GM21367 (cell line): ENCODE data around the gene EHBP1.

ENCODE experiments used
- ATAC-seq: cut with Tn5 transposase; IDR thresholded peaks from one replicate; pipeline ENCODE4 v1.9.1; 2021; ENCODE audit not compliant: unreplicated experiment

Gene EHBP1

DNA sequence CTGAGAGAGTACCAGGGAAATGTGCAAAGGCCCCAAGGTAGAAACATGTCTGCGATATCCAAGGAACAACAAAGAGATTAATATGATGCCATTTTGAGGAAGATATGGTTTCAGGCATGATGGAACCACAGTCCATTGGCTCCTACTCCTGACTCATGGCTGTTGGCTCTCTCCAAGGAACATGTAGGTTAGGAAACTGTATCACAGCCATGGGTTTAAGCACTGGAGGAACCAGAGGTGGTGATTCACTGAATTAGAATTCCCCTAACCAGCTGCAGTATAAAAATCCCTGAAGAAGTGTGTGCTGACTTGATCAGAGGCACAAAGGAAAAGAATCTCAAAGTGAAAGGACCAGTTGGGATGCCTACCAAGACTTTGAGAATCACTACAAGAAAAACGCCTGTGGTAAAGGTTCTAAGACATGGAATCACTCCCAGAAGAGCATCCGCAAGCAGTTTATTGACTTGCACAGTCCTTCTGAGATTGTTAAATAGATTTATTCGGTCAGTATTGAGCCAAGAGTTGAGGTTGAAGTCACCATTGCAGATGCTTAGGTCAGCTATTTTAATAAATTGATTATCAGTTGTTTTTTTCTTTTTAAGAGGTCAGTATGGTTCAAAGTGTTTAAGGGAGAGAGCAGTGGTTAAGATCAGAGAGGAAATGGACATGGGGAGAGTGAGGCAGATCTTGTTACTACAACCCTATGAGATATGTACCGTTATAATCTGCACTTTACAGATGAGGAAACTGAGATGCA is 234.4 kb downstream of the EHBP1 start:
- ATAC-seq = no peak

DNA sequence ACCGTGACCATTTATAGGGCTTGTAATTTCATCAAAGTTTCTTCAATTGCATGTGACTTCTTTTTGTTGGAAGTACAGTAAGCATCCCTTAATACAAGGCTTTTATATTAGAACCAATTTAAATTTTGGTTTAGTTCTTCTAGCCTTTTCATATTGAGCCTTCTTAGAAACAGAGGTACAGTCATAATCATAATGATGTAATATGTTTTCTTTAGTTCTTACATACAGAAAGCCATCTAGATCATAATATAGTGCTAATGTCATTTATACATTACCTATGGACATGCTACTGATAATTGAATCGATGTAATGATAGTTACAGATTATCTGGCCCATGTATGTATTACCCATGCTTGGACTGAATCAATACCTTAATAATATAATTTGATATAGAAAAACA is 235.2 kb downstream of the EHBP1 start:
- ATAC-seq = no peak

DNA sequence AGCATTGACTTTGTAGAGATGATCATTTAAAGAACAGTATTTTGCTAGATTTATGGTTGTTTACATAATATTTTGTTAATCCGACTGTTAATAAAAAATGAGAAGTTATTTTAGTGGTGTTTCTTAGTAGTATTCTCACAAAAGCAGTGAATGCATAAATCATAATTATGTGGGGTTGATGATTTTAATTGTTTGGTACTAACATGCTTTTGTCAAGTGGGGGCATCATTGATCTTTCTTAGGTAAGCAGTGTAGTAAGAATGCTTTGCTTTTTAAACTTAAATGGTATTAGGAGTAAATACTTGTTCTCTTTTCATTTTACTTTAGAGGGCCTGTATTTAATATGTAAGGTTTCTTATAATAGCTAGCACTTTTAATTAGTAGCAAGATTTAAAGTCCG is 235.9 kb downstream of the EHBP1 start:
- no peak for ATAC-seq

DNA sequence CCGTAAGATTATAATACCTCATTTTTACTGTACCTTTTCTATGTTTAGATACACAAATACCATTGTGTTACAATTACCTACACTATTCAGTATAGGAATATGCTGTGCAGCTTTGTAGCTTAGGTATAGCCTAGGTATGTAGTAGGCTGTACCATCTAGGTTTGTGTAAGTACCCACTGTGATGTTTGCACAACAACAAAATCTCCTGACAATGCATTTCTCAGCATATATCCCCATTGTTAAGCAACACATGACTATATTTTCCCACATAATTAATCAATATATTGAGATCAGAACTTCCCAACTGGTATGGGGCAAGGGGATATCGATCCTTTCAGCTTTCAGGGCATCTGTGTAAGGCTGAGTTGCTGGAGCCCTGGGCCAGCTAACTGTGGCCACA is 238.8 kb downstream of the EHBP1 start:
- ATAC-seq = no peak

DNA sequence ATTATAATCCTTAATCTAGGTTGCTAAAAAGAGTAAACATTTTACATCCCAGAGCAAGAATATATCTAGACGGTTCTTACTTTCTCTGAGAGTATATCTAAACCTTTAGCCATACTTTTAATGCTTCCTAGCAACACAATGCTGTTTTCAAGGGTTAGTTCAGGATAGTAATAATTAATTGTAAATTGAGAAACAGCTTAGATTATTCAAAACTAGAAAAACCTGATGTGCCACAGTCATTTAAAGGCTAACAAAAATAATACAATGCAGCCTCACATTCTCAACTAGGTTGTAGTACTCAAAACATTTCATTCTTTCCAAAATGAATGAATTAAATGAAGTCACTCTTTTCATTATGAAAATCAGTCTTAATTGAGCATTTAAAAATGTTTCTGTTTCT is 241.9 kb downstream of the EHBP1 start:
- ATAC-seq = no peak

DNA sequence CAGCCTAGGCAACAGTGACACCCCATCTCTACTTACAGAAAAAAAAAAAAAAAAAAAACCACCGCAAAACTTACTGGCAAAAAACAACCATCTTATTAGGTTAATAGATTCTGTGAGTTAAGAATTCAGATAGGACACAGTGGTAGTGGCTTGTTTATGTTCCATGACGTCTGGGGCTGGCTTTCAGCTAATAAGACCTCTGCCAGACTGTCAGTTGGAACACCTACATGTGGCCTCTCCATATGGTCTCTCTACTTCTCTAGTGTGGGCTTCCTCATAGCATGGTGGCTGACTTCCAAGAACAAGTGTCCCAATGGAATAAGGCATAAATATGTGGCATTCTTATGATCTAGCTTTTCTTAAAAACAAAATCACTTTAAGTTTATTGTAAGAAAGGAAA is 251.1 kb downstream of the EHBP1 start:
- no peak for ATAC-seq

DNA sequence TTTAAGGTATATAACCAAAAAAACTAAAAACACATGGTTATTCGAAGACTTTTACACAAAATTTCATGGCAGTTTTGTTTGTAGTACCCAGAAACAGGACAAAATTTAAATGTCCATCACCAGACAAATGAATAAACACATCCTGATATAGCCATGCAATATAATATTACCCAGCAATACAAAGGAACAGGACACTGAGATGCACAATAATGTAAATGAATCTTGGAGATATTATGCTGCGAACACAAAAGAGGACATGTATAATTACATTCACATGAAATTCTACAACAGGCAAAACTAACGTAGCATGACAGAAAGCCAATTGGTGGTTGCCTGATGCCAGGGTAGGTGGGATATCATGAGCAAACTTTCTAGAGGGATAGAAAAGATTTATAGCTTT is 252.7 kb downstream of the EHBP1 start:
- ATAC-seq = no peak

DNA sequence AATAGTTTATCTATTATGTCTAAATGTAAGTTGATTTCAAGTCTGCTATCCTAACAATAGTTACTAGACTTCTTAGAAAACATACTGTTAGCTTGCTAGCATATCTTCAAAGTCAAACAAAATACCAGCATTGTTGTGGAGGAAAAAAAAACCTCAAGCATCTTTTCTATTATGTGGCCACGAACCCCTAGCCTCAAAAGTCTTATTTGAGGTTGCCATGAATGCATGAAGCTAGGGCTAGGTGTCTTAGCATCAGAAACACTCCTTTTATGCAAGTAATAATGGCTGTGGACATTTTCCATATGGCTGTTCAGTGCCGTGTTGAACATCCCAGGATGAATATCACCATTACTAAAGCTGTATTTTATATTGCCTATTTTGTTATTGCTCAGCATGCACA is 258.5 kb downstream of the EHBP1 start:
- no peak for ATAC-seq

DNA sequence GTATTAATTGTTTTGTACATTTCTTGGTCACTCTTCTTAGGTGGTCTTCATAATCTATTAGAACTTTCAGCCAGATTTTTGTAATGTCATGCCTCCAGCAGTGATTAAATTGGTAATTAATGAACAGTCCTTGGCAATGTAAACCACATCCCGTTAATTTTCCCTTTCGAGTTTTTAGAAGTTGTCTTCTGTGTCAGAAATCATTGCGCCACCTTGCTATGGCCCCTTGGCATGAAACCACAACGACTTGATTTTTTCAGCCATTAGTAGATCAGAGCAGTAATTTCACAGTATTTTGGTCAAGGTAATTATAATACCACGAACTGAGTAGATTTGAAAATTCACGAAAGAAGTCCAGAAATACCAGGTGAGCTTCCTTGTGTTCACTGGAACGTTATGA is 259.2 kb downstream of the EHBP1 start:
- ATAC-seq = no peak

DNA sequence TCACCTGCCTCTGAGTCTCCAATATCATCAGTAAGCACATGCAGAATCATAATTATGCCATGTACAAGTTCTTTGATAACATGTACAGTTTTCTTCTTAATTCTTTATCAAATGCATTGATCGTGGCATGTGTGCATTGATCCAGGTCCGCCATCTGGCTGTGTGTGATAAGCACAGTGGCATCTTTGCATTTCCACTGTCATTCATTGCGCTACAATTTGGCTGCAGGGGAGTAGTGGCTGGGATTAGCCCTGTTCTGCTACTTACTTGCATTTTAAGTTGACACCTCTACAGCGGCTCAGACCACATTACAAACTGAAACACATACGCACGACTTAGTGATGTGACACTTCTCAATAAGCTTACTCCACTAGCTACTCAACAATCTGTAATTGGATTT is 261.5 kb downstream of the EHBP1 start:
- ATAC-seq = no peak

DNA sequence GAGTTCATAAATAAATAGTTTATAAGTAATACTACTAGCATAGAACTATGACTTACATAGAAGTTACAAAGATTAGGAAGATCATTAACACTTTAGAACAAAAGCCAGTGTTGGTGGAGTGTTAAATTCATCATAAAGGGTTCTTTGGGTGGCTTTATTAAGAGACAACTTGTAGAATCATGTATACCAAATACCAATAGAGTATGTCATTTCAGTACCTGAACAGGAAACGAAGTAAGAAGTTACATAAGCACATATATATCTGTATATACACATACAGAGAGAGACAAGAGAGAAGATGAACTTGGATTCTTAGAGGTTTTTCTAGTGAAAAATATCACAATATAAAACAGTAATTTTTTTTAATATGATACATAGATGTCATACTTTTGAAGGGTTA is 262.7 kb downstream of the EHBP1 start:
- no peak for ATAC-seq

DNA sequence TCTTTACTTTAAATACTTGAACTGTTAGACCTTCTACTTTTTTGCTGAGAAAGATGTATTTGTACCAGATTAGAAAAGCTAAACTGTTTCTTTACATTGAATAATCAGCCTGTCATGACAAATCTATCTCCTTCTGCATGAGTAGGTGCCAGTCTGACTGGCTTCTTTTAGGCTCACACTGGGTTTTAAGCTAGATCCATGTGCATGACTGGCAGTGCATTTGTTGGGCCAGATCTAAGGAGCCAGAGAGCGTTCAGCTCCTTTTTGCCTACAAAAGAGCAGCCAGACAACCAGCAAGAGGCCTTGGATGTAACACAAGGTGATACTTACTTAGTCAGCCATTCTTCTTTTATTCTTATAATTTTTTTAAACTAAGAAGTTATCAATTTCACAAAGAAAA is 263.2 kb downstream of the EHBP1 start:
- no peak for ATAC-seq

DNA sequence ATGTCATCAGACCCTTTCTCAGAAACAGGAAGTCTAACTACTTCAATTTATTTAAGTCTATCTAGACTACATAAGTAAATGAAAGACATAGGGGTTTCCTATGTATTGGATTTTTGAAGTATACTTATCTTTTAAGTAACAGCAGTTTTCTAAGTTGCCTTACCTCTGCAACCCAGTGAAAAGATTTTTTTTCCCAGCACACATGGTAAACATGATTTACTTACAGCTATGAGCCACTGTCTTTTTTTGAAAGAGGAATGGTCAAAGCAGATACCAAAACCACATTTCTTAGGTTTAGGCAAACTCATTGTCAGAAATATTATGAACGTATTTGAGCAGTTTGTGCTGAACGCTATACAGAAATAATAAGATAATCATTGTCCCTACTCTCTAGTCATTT is 266.4 kb downstream of the EHBP1 start:
- ATAC-seq = no peak

DNA sequence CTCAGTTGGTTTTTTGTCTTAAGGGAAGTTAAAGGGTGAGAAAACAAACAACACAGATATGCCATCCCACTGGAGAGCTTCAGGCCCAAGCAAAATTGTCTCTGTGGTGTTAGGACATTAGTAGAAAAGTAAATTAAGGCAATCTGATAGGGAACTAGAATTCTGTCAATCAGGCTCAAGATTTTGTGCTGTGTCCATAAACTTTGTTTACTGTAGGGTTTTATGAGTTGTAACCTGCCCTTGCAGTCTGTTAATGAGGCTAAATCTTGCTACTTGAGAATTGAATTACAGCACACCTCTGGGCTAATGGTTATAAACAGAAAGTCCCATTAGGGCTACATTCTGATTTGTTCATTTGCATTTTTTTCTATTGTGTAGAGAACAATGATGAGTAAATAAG is 267.1 kb downstream of the EHBP1 start:
- ATAC-seq = no peak

DNA sequence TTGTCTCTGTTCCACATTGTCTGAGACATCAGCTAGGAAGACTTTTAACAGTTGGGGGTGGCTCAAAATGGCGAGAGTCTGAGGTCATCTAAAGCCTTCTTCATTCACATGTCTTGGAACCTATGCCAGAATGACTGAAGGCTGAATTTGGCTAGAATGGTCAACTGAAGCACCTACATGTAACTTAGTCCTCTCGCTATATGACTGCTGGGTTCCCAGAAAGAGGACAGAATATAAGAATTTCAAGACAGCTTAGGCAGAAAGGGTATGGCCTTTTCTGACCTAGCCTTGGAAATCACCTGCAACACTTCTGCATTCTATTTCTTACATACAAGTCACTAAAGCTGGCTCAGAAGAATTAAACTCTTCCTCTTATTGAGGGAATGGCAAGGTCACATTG is 269.5 kb downstream of the EHBP1 start:
- ATAC-seq = no peak

DNA sequence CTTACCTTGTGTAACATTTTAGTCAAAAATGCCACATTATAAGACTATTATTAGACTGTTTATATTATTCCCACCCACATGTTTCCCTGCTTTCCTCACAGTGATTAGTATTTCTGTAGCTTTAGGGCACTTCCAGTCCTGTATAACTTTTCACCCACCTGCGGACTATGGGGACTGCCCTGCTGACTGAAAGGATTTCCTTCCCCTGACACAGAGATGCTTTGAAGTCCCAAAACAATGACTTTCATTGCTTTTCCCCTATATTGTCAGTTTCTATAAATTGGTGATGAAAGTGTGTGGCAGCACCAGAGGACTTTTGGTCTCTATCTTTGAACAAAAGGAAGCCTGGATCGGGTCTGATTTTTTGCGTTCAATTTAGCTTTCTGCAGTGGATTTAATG is 286.1 kb downstream of the EHBP1 start:
- ATAC-seq = no peak

DNA sequence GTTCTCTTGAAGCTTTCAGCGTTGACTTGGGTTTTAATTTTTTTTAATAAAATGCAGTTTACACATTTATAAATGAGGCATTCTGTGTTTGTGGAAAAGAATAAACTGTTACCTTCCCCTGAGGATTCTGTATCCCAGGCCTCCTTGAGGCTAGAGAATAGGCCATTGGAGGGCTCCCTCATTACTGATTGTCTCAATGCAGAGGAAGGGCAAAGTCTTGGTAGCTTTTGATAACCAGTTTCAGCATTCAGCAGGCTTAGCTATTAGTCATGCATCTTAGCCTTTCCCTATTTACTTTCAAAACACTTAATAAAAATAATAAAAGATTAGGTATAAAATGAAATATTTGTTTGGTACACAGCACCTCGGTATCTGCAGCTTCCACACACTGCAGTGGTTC is 287.0 kb downstream of the EHBP1 start:
- no peak for ATAC-seq

DNA sequence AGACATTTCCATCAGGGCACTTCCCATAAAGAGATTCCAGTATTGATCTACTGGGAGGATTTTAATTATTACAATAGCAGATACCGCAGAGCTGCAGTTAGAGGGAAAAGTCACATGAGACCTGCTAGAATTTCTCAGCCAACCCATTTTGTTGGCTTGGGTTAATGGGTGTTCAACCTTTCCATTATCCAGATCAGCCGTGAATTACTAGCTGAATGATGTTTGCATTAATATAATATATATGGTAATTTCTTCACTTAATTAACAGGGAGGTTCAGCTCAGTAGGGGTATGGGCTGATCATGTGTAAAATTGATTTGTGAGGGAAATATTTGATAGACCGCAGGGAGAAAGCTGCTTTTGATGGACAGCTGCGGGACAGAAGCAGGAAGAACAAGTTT is 288.7 kb downstream of the EHBP1 start:
- no peak for ATAC-seq

DNA sequence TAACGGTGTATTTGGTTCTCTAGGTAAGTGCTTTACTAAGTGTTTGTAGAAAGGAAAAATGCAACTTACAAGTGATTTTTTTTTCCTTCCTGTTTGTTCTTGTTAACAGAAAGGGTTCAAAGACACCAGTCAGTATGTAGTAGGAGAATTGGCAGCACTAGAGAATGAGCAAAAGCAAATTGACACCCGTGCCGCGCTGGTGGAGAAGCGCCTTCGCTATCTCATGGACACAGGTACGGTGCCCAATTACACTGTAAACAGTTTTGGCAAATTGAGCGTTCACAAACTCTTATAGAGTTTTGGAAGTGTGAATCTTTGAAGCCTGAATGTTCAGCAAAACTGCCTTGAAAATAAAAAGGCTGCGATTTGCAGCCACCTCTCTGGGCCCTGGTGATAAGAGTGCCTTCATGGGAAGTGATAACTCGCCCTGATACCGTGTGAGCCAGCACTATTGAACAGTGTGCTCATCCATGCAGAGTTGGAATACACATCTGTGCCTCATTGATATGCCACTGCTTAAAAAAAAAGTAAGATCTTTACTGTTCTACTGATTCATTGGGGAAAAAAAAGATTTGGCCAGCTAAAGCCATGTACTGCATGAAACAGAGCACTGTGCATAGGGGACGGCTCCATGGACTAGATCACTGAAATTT is 291.1 kb downstream of the EHBP1 start:
- ATAC-seq = no peak

DNA sequence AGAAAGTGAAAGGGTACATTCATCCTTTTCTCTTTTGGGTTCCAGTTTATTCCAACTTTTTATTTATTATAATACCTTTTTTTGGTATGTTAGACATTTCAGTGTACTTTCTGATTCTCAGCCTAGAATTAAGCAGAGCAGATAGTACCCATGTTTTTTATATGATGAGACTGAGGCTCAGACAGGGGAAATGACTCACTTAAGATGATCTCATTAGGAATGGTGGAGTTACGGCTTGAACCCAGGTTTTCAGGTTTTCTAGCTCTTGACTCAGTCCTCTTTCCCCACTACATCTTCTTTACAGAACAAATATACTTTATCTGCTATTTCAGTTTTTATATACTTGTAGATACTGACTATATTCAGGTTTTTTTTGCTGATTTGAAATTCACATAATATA is 293.4 kb downstream of the EHBP1 start:
- ATAC-seq = no peak

DNA sequence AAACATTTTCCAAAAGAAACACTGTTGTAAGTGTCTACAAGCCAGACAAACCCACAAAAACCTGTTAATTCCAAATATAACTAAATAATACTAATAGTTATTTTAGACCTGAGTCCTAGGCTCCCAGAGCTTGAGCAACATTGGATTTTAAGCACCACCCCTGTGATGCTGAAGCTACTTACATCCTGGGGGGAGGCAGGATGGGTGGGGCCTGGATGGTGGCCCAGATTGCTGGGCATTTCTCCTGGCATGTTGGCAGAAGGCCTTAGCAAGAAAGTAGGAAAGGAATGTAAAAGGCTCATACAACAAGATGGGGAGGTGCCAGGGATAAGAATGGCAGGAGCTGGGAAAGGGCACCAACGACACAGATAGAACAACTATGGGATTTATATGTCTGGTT is 294.4 kb downstream of the EHBP1 start:
- no peak for ATAC-seq

DNA sequence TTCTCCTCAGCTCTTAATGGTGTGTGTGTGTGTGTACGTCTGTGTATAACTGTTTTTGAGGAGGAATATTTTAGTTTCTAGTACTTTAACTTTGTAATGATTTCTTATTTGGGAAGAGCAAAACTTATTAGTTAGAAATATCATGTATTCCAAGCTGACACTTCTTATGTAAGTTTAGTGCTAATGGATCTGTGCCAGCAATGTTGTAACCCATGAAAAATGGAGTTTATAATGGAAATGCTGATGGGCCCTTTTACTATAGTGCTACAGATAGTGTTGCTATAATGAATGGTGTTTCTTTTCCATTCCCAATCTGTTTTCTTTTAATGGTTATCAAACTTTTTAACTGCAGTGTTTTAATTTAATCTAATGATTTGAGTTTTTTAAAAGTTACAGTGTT is 295.3 kb downstream of the EHBP1 start:
- no peak for ATAC-seq

DNA sequence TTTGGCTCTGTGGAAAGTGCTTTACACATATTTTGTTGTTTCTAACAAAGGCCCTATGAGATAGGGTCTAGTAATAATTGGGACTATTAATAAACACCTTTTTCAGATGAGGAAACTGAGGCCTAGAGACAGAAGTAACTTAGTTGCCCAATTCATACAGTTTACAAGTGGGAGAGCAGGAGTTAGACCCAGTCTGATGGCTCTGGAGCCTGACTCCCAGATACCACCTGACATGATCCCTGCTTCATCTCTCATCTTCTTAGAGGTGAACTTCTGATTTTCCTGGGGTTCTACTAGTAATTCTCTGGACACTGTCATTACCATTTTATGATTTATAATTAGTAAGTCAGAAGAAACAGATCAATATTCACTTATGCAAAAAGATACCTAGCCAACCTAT is 296.1 kb downstream of the EHBP1 start:
- no peak for ATAC-seq
